Stimulated activated memory B cell treated with anti-CD40 and anti-IgM and Interleukin-4, amounts not matched to agents 10 μg/mL and 1 μg/mL and 100 μg/mL, for 72 hours (primary cell): Measurements from ENCODE around the gene LPAR2.
A peak's percentile ranks its signal among the peaks of the same experiment; 100 is the strongest.
"Not testable (repeated sequence)": the region's sequence is repeated elsewhere in the genome, so short reads cannot be mapped to it uniquely, and the experiment has no call there.

ENCODE experiments used
- ATAC-seq: fragments of 150-1000 bp; cut with Tn5 transposase; 2 replicates; pipeline ENCODE4 v1.10.0; 2021
- H3K27ac Mint-ChIP-seq: one replicate; pipeline ENCODE4 v1.8.0; 2022; ENCODE audit warnings: mild to moderate bottlenecking, mixed read lengths
- H3K27me3 Mint-ChIP-seq: one replicate; pipeline ENCODE4 v1.8.0; 2022; ENCODE audit warnings: mixed read lengths
- H3K36me3 Mint-ChIP-seq: one replicate; pipeline ENCODE4 v1.8.0; 2022; ENCODE audit warnings: mixed read lengths
- H3K4me1 Mint-ChIP-seq: one replicate; pipeline ENCODE4 v1.8.0; 2022; ENCODE audit warnings: mixed read lengths
- H3K4me3 Mint-ChIP-seq: one replicate; pipeline ENCODE4 v1.8.0; 2022; ENCODE audit warnings: mild to moderate bottlenecking, moderate library complexity, mixed read lengths
- H3K9me3 Mint-ChIP-seq: one replicate; pipeline ENCODE4 v1.8.0; 2022; ENCODE audit warnings: mixed read lengths

LPAR2 gene

DNA sequence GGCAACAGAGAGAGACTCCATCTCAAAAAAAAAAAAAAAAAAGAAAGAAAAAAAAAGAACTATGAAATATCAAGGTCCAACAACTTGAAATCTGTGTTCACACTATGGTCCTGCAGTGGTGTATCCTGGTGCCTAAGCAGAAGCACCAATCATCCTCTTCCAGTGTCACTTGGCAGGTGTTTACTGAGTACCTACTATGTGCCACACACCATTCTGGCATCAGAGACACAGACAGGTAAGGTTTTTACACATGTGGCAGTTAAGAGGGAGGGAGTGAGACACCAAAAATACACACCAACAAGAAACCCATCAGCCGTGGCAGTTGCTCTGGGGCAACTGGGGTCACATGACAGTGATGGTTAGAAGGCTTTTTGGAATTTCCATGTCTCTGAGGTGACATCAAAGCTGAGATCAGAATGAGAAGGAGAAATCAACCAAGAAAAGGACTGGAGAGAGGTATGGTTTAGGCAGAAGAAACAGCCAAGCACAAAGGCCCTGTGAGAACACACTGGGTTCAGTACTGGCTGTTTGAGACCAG lies 27.2 kb downstream of the LPAR2 start:
- Mint-ChIP-seq H3K27me3 (no peaks in the 10 kb centered on the region), H3K4me1 (peaks cover 63% of the 10 kb centered on the region), H3K36me3 (peaks cover 28% of the 10 kb centered on the region), H3K4me3 (peak overlapping the region; percentile 32), H3K27ac (peak overlapping the region; percentile 94), H3K9me3 (no peaks in the 10 kb centered on the region)
- peak; percentile 10 for ATAC-seq

DNA sequence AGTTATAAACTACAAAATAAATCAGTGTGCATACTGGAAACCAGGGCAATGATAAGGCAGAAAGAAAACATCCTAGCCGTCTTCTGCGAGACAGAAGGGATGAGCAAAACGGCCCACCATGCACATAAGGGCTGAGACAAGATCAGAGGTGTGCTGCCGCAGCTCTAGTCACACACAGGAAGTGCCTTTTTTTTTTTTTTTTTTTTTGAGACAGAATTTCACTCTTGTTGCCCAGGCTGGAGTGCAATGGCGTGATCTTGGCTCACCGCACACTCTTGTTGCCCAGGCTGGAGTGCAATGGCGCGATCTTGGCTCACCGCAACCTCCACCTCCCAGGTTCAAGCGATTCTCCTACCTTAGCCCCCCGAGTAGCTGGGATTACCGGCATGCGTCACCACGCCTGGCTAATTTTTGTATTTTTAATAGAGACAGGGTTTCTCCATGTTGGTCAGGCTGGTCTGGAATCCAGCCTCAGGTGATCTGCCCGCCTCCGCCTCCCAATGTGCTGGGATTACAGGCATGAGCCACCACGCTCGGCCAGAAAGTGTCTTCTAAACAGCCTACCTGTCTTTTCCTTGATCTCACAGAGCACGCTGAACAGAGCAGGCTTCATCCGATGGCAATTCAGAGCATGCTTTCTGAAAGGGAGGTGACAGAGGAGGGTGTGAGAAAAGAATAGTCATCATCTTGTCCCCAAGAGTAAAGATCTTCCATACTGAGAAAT lies 29.1 kb downstream of the LPAR2 start:
- H3K4me3 Mint-ChIP-seq, result peak overlapping the region; percentile 31
- not testable (repeated sequence) for H3K27me3 Mint-ChIP-seq, H3K9me3 Mint-ChIP-seq
- H3K27ac Mint-ChIP-seq, result peak overlapping the region; percentile 94
- peaks cover 71% of the 10 kb centered on the region for H3K4me1 Mint-ChIP-seq
- H3K36me3 Mint-ChIP-seq, result peaks cover 35% of the 10 kb centered on the region
- peak; percentile 63 for ATAC-seq

DNA sequence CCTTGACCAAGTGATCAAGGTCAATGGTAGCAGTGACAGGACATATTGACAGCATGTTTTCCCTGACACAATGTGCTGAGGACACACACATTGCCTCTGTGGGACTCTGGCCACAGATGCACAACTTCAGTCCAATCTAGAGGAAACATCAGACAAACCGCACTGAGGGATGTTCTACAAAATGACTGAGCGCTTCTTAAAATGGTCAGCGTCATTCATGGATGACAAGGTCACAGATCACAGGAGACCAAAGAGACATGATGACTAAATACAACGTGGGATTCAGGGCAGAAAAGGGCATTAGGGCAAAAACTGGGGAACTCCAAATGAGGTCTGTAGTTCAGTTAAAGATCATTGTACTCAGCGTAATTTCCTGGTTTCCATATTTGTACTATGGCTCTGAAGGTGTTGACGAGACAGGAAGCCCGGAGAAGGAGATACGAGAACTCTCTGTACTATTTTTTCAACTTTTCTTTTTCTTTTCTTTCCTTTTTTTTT lies 30.2 kb downstream of the LPAR2 start:
- Mint-ChIP-seq H3K27me3 (no peaks in the 10 kb centered on the region), H3K4me3 (peak overlapping the region; percentile 31), H3K27ac (peak overlapping the region; percentile 94), H3K4me1 (peaks cover 66% of the 10 kb centered on the region), H3K36me3 (peaks cover 27% of the 10 kb centered on the region), H3K9me3 (no peaks in the 10 kb centered on the region)
- ATAC-seq, result peak; percentile 90

DNA sequence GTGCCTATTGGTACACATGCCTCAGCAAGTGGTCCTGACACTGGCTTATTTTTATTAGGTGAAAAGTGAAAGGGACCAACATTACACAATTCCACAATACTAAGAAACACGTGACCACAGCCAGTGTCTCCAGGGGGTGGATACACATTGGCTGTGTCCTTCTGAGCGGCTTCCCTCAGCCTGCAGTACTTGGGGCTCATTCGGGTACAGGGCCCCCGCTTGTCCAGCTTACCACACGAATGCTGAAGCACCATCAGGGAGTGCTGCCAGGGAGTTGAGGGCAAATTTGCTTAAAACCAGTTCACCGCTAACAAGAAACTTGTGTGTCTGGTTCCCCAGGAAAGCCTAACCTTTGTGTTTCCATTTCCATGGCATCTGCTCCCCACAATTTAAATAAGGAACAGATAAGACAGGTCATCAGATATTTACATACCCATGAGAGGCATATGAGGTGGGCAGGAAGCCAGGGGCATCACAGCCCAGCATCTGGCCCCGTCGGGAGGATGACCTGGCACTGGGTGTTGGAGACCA lies 32.8 kb downstream of the LPAR2 start:
- H3K27ac Mint-ChIP-seq, result peak overlapping the region; percentile 94
- H3K4me1 Mint-ChIP-seq, result peaks cover 70% of the 10 kb centered on the region
- no peak overlapping the region for H3K4me3 Mint-ChIP-seq
- peaks cover 20% of the 10 kb centered on the region for H3K36me3 Mint-ChIP-seq
- ATAC-seq, result no peak
- H3K27me3 Mint-ChIP-seq, result no peaks in the 10 kb centered on the region
- no peaks in the 10 kb centered on the region for H3K9me3 Mint-ChIP-seq

DNA sequence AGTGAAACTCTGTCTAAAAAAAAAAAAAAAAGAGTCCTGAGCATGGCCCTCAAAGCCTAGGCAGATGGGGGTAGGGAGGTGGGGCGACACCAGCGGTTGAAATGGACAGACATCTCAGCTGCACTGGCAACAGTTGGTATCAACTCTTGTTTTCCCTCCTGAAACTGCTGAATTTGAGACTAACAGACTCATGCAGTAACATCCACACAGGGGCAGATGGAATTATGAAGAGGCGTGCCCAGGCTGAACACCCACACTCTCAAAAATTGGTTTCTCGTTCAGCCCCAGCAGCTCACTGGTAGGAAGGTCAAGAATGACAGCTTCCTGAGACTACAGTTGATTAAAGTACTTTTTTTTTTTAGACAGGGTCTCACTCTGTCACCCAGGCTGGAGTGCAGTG lies 33.6 kb downstream of the LPAR2 start:
- Mint-ChIP-seq H3K4me3 (no peak overlapping the region), H3K27me3 (no peaks in the 10 kb centered on the region), H3K36me3 (peaks cover 27% of the 10 kb centered on the region), H3K9me3 (no peaks in the 10 kb centered on the region), H3K27ac (peak overlapping the region; percentile 94), H3K4me1 (peaks cover 74% of the 10 kb centered on the region)
- ATAC-seq, result no peak

DNA sequence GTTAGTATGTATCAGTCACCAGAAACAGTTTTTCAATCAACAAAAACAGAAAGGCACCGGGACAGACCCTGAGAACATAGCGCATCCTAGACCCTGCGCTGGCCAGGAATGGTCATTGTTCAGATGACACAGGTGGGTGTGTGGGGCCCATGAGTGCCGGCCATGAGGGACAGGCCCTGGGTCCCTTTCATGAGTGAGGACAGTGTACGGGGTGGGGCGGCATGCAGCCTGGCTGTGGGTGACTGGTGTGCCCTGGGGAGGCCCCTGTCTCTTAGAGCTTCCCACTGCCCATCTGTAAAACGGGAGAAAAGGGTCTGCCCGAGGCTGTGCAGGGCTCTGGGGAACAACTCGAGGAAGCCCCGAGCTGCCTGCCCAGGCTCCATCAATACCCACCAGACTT lies 35.3 kb downstream of the LPAR2 start:
- Mint-ChIP-seq H3K4me3 (no peak overlapping the region), H3K27ac (peak overlapping the region; percentile 91), H3K36me3 (peaks cover 36% of the 10 kb centered on the region), H3K4me1 (peaks cover 57% of the 10 kb centered on the region), H3K9me3 (no peaks in the 10 kb centered on the region), H3K27me3 (no peaks in the 10 kb centered on the region)
- no peak for ATAC-seq

DNA sequence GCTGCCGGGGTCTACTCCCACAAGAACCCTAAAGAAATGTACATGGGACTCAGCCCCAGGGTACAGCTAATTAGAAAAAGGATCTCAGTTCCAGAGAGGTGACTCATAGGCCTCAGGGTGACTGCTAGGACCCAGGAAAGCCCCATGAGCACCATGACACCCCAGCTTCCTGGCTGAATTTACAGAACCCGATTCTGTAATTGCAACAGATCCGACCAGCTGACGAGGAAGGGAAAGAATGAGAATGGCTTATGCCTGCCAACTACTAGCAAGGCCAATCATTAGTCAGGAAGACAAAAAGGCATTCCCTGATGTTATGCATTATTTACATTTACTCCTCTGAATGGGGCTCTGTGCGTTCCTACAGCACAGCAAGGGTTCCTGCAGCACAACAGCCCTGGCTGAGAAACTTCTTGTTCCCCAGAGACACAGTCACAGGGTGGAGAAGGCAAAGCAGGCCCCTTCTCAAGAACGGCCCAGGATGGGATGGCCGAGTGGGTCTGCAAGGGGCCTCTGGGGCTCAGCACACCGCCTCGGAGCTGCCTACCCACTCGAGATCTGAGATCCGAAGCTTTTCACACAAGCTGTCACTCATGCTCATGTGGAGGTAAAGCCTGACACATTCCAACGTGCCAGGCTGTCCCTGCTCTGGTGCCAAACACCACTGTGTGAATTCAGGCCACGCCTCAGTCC lies 36.7 kb downstream of the LPAR2 start:
- Mint-ChIP-seq H3K27ac (peak overlapping the region; percentile 91), H3K36me3 (peaks cover 36% of the 10 kb centered on the region), H3K9me3 (no peaks in the 10 kb centered on the region), H3K27me3 (no peaks in the 10 kb centered on the region), H3K4me1 (peaks cover 46% of the 10 kb centered on the region), H3K4me3 (peak overlapping the region; percentile 49)
- ATAC-seq, result peak; percentile 94

DNA sequence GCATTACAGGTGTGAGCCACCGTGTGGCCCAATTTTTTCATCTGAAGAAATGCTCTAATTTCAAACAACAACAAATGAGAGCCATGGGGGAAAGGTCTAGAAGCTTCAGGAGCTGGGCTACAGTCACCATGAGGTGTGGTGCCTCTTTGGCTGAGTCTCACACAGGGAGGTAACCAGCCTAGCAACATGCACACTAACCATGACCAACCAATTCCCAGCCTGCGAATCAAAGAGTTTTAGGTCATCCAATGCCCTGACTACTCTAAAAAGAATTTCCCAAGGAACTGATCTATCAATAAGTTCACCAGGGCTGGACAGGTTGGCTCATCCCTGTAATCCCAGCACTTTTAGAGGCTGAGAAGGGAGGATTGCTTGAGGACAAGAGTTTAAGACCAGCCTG lies 39.5 kb downstream of the LPAR2 start:
- no peaks in the 10 kb centered on the region for H3K9me3 Mint-ChIP-seq
- H3K27ac Mint-ChIP-seq, result peak overlapping the region; percentile 91
- H3K4me3 Mint-ChIP-seq, result no peak overlapping the region
- no peaks in the 10 kb centered on the region for H3K27me3 Mint-ChIP-seq
- no peak for ATAC-seq
- H3K4me1 Mint-ChIP-seq, result peaks cover 33% of the 10 kb centered on the region
- H3K36me3 Mint-ChIP-seq, result peaks cover 36% of the 10 kb centered on the region

DNA sequence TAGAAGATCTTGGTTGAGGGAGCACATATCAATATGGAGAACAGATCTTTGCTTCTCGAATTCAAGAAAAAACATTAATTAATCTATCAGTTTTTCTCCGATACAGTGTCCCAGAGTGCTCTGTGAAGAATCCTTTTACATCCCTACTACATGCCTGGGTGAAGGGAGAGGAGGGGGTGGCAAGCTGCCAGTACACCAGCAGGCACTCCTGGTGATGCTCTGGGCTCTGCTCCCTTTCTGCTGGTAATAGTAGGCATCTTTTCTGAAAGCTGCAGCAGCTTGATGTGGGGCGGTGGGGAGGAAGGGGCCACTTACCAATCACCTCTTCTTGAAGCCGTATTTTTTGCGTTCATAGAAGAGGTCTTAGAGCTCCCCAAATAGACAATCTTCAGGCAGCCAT lies 40.2 kb downstream of the LPAR2 start:
- H3K27ac Mint-ChIP-seq, result peak overlapping the region; percentile 91
- H3K4me3 Mint-ChIP-seq, result no peak overlapping the region
- peaks cover 42% of the 10 kb centered on the region for H3K36me3 Mint-ChIP-seq
- no peaks in the 10 kb centered on the region for H3K9me3 Mint-ChIP-seq
- H3K27me3 Mint-ChIP-seq, result no peaks in the 10 kb centered on the region
- peaks cover 29% of the 10 kb centered on the region for H3K4me1 Mint-ChIP-seq
- ATAC-seq, result no peak

DNA sequence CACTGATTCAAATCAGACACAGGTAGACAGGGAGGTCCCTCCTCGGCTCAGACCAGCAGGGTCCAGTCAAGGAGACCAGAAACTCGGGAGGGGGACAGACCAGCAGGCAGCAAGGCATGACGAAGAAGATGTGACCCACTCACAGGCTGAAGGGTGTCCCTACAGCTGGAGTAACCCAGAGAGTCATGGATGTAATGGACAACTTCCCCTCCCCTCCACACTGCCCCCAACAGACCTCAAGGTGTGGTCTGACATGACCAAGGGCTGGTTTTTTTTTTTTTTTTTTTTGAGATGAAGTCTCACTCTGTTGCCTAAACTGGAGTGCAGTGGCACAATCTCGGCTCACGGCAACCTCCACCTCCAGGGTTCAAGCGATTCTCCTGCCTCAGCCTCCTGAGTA lies 43.7 kb downstream of the LPAR2 start:
- ATAC-seq, result no peak
- H3K4me1 Mint-ChIP-seq, result peaks cover 13% of the 10 kb centered on the region
- H3K4me3 Mint-ChIP-seq, result no peak overlapping the region
- peaks cover 48% of the 10 kb centered on the region for H3K36me3 Mint-ChIP-seq
- no peaks in the 10 kb centered on the region for H3K27me3 Mint-ChIP-seq
- no peak overlapping the region for H3K27ac Mint-ChIP-seq
- H3K9me3 Mint-ChIP-seq, result no peaks in the 10 kb centered on the region

DNA sequence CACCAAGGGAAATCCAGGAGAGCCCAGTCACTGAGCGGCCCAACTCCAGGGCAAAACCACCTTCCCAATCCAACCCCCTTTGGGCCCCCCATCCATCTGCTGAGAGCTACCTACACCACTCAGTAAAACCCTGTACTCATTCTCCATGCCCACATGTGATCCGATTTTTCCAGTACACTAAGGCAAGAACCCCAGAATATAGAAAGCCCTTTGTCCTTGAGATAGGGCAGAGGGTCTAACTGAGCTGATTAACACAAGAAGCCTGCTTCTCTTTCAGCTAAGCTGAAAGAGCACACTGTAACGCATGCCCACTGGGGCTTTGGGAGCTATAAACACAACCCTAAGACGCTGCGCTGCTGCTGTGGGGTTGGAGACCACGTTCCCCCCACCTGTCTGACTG lies 45.5 kb downstream of the LPAR2 start:
- no peaks in the 10 kb centered on the region for H3K27me3 Mint-ChIP-seq
- no peak overlapping the region for H3K4me3 Mint-ChIP-seq
- H3K36me3 Mint-ChIP-seq, result peaks cover 36% of the 10 kb centered on the region
- no peak overlapping the region for H3K27ac Mint-ChIP-seq
- ATAC-seq, result no peak
- H3K4me1 Mint-ChIP-seq, result peaks cover 13% of the 10 kb centered on the region
- no peaks in the 10 kb centered on the region for H3K9me3 Mint-ChIP-seq

DNA sequence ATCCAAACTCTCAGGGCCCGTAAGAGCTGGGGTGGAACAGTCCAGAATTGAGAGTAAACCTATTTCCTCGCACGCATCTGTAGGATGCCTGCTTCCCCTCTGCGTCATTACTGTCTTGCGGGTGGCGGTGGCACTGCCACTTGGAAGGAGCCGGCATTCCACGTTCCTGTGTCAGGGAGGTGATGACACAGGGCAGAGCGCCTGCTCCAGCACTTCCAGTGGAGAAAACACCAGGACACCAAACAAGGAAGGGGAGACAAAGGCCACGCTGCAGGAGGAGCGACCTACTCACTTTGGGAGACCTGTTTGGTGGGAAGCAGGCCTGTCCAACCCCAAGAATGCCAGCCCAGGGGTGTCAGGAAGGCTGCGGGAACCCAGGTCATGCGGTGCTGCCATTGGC lies 46.6 kb downstream of the LPAR2 start:
- Mint-ChIP-seq H3K27me3 (no peaks in the 10 kb centered on the region), H3K4me3 (no peak overlapping the region), H3K27ac (peak overlapping the region; percentile 50), H3K36me3 (peaks cover 36% of the 10 kb centered on the region), H3K9me3 (no peaks in the 10 kb centered on the region), H3K4me1 (peaks cover 13% of the 10 kb centered on the region)
- no peak for ATAC-seq

DNA sequence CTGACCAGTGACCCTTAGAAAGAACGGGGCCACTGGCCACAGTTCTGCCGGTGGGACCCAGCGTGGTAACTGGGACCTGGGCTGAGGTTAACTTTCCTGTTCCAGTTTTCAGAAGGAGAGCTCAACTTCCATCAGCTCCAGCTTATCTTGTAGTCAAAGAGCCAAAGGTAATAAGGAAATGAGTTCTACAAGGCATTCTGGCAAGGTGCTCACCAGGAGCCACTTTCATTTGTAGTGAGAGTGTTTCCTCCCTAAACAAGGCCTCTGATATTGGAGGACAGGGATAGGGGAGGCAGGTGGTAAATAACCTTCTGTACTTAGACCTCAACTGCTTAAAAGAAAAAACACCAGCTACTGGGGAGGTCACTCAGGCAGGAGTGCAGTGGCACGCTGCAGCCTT lies 47.6 kb downstream of the LPAR2 start:
- Mint-ChIP-seq H3K4me3 (no peak overlapping the region), H3K27me3 (no peaks in the 10 kb centered on the region), H3K9me3 (no peaks in the 10 kb centered on the region), H3K36me3 (peaks cover 35% of the 10 kb centered on the region), H3K4me1 (peaks cover 16% of the 10 kb centered on the region), H3K27ac (peak overlapping the region; percentile 50)
- no peak for ATAC-seq

DNA sequence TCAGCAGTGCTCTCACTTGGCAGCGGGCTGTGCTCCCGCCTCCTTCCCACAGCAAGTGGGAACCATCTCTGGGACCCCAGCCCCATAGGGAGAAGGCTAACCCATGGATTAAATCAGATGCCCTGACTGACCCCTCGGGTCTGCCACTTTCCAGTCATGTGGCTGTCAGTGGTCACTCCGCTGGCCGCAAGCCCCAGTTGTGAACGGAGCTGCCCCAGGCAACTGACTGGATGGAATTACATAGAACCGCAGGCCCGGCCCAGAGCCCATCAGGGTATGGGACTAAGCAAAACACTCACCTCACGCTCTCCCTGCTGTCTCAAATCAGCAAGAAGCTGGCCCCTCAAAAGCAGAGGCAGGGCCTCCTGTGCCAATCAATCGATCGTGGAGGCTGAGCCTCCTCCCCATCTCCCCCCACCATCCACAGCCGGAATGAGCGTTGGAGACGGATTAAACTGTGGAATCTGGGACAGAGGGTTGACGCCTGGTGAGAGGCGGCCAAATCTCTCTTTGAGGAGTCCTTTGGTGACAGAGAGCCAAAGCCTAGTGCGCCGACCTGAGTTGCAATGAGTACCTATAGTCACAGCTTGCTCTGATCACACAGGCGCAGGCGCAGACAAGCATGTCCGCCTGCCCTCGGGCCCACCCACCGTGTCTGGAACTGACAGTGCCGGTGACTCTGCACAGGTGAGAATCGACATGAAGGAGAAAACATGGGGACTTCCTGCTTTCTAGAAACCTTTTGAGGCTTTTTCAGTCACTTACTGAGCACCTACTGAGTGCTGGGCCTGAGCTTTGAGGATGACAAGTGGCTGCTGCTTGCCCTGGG lies 48.3 kb downstream of the LPAR2 start:
- no peaks in the 10 kb centered on the region for H3K9me3 Mint-ChIP-seq
- H3K27ac Mint-ChIP-seq, result no peak overlapping the region
- peaks cover 19% of the 10 kb centered on the region for H3K4me1 Mint-ChIP-seq
- no peak for ATAC-seq
- H3K36me3 Mint-ChIP-seq, result peaks cover 36% of the 10 kb centered on the region
- no peaks in the 10 kb centered on the region for H3K27me3 Mint-ChIP-seq
- H3K4me3 Mint-ChIP-seq, result no peak overlapping the region

DNA sequence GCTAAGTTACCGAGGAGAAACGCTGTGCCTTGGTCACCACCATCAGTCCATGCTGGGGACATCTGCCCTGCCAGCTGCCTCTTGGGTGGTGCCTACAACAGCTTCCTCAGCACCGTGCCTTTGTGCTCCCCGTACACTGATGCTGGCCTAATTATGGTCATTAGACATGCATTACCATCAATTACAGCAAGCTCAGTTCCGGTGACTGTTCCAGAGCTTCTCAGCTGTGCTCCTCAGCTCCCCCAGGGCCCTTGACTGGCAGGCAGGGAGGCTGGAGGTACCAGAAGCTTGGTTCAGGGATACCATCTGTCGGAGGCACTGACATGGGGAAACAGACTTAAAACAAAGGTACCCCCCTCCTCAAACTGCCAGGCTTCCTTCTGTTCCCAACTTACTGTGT lies 49.8 kb downstream of the LPAR2 start:
- Mint-ChIP-seq H3K4me1 (peaks cover 19% of the 10 kb centered on the region), H3K9me3 (no peaks in the 10 kb centered on the region), H3K27me3 (no peaks in the 10 kb centered on the region), H3K36me3 (peaks cover 32% of the 10 kb centered on the region), H3K4me3 (no peak overlapping the region), H3K27ac (no peak overlapping the region)
- ATAC-seq, result no peak
